NOMO-1 treated with DMSO at 0.1 percent for 48 hours (cell line): Measurements from ENCODE around the gene REXO1.

Experiments used
- DNase-seq: peaks from one replicate; lab custom pipeline; 2025; ENCODE audit not compliant: unreplicated experiment; lab: John Stamatoyannopoulos, UW

Gene REXO1

GRCh38 chr19:1849132-1849474, 820 bp upstream of the REXO1 start:
- no peak for DNase-seq

- peak; percentile 25 for DNase-seq
Observed at GRCh38 chr19:1847684-1848398, 442 bp downstream of the REXO1 start.

- DNase-seq = no peak
Observed at GRCh38 chr19:1847348-1847683, 967 bp downstream of the REXO1 start.

- no peak for DNase-seq
Observed at GRCh38 chr19:1846517-1847204, 1.6 kb downstream of the REXO1 start.

- no peak for DNase-seq
Observed at GRCh38 chr19:1845642-1846041, 2.6 kb downstream of the REXO1 start.

GRCh38 chr19:1845125-1845515, 3.2 kb downstream of the REXO1 start:
- DNase-seq = no peak

GRCh38 chr19:1844513-1845124, 3.7 kb downstream of the REXO1 start:
- DNase-seq = no peak

- DNase-seq = no peak
Observed at GRCh38 chr19:1843646-1844394, 4.5 kb downstream of the REXO1 start.

- no peak for DNase-seq
Observed at GRCh38 chr19:1843116-1843515, 5.2 kb downstream of the REXO1 start.

- DNase-seq = no peak
Observed at GRCh38 chr19:1841209-1841924, 6.9 kb downstream of the REXO1 start.

- DNase-seq = no peak
Observed at GRCh38 chr19:1840541-1841115, 7.7 kb downstream of the REXO1 start.

GRCh38 chr19:1839658-1840540, 8.4 kb downstream of the REXO1 start:
- no peak for DNase-seq

GRCh38 chr19:1837625-1838105, 10.6 kb downstream of the REXO1 start:
- DNase-seq = peak; percentile 16

- no peak for DNase-seq
Observed at GRCh38 chr19:1837222-1837565, 11.1 kb downstream of the REXO1 start.

GRCh38 chr19:1836458-1837221, 11.6 kb downstream of the REXO1 start:
- DNase-seq = no peak

GRCh38 chr19:1833540-1833939, 14.7 kb downstream of the REXO1 start:
- DNase-seq = no peak

- no peak for DNase-seq
Observed at GRCh38 chr19:1832046-1832663, 16.1 kb downstream of the REXO1 start.

GRCh38 chr19:1830978-1831377, 17.3 kb downstream of the REXO1 start:
- no peak for DNase-seq

GRCh38 chr19:1830568-1830967, 17.7 kb downstream of the REXO1 start:
- no peak for DNase-seq
